ENCODE data around the gene TIGD6. TPM values are rescaled to one million over a fixed set of nuclear protein-coding genes. Genes with fewer than 3 reads are reported as not detected.
"Not testable (repeated sequence)": the region's sequence is repeated elsewhere in the genome, so short reads cannot be mapped to it uniquely, and the experiment has no call there.

Gene TIGD6
- total RNA-seq, 2 donors from 2014 or later: 2.1 to 3.0 TPM

GRCh38 chr5:149946118-149946517, 54.3 kb downstream of the TIGD6 start:
- H3K27ac ChIP-seq: no peak overlapping the region
- DNase-seq: no peak
- 79 to 83% methylated on average over 3 of the region's 3 CpGs for WGBS, 2 donors

GRCh38 chr5:149944666-149945065, 55.8 kb downstream of the TIGD6 start, which contains the start of gene PDE6A:
Gene PDE6A, minus strand, starts transcription at chr5:149944793. Its CDS starts 120 bp downstream, at chr5:149944673.
- intact Hi-C loops (cut with DNase I): loop anchor here (10.0 kb wide), 1 partner anchor 50 kb away; no protein-coding TSS in a partner anchor
- 88 to 93% methylated on average over 2 of the region's 2 CpGs for WGBS, 2 donors
- no peaks in the 10 kb centered on the region for H3K27me3 ChIP-seq

More at GRCh38 chr5:149946118-149946517, 54.3 kb downstream of the TIGD6 start:
- Histone ChIP-seq H3K9me3 (no peaks in the 10 kb centered on the region), H3K36me3 (replicated peaks in 1 of 2; ENCODE audit: insufficient read depth in 1 of 2, low read depth in 2 of 2) (no peaks in the 10 kb centered on the region), H3K27me3 (no peaks in the 10 kb centered on the region), H3K4me1 (no peaks in the 10 kb centered on the region), H3K4me3 (no peak overlapping the region)
- TF ChIP-seq POLR2A (IDR thresholded peaks at IDR 0.05) (no peak), CTCF (IDR thresholded peaks at IDR 0.05) (no peak)
- intact Hi-C loops (cut with DNase I): loop anchor here (10.0 kb wide), 1 partner anchor 49 kb away; no protein-coding TSS in a partner anchor
- no peak for ATAC-seq

GRCh38 chr5:149943177-149943949, 57.1 kb downstream of the TIGD6 start:
- WGBS, 2 donors: 73 to 80% methylated on average over 4 to 6 of the region's 6 CpGs
- ATAC-seq: not testable (repeated sequence)

More at GRCh38 chr5:149944666-149945065, 55.8 kb downstream of the TIGD6 start, which contains the start of gene PDE6A:
- no peaks in the 10 kb centered on the region for H3K9me3 ChIP-seq
- H3K4me1 ChIP-seq: peaks cover 5% of the 10 kb centered on the region
- H3K27ac ChIP-seq: no peak within 1 kb of the TSS
- TF ChIP-seq POLR2A (IDR thresholded peaks at IDR 0.05) (no peak), CTCF (IDR thresholded peaks at IDR 0.05) (no peak)
- H3K4me3 ChIP-seq: no peak within 1 kb of the TSS
- ATAC-seq: no peak
- H3K36me3 ChIP-seq (replicated peaks in 1 of 2; ENCODE audit: insufficient read depth in 1 of 2, low read depth in 2 of 2): no peaks in the 10 kb centered on the region
- DNase-seq: no peak

More at GRCh38 chr5:149943177-149943949, 57.1 kb downstream of the TIGD6 start:
- not testable (repeated sequence) for H3K36me3 ChIP-seq (replicated peaks in 1 of 2; ENCODE audit: insufficient read depth in 1 of 2, low read depth in 2 of 2); H3K4me1 ChIP-seq; H3K4me3 ChIP-seq; H3K9me3 ChIP-seq; H3K27me3 ChIP-seq; DNase-seq; H3K27ac ChIP-seq
- intact Hi-C loops (cut with DNase I): loop anchor here (10.0 kb wide), 1 partner anchor 51 kb away; no protein-coding TSS in a partner anchor

Other genes starting within 250 kb of the TIGD6 start
- not detected for gene PDE6A, start 55.9 kb downstream of the TIGD6 start, total RNA-seq
- gene SLC26A2, start 39.9 kb downstream of the TIGD6 start, total RNA-seq: 1 to 10 TPM; 2.3 to 6.5 TPM
- gene HMGXB3, start 85 bp upstream of the TIGD6 start, total RNA-seq: 10 to 100 TPM; 22.6 to 43.5 TPM
- gene CSF1R, start 85.9 kb upstream of the TIGD6 start, total RNA-seq: 10 to 100 TPM in 1 of 2 donors, 1 to 10 TPM in 1; 5.3 to 13.5 TPM
- 10 to 100 TPM; 24.1 to 34.2 TPM for gene PDGFRB, start 155.2 kb upstream of the TIGD6 start, total RNA-seq
- not detected for gene CDX1, start 166.1 kb upstream of the TIGD6 start, total RNA-seq
- gene SLC6A7, start 189.4 kb upstream of the TIGD6 start, total RNA-seq: not detected